HG02973 (cell line): Measurements from ENCODE around the gene DDX11.
"Not testable (repeated sequence)": the region's sequence is repeated elsewhere in the genome, so short reads cannot be mapped to it uniquely, and the experiment has no call there.

Source experiments
- ATAC-seq: cut with Tn5 transposase; IDR thresholded peaks from one replicate; pipeline ENCODE4 v1.9.1; 2021; ENCODE audit warnings: moderate library complexity; ENCODE audit not compliant: unreplicated experiment

Gene DDX11

DNA sequence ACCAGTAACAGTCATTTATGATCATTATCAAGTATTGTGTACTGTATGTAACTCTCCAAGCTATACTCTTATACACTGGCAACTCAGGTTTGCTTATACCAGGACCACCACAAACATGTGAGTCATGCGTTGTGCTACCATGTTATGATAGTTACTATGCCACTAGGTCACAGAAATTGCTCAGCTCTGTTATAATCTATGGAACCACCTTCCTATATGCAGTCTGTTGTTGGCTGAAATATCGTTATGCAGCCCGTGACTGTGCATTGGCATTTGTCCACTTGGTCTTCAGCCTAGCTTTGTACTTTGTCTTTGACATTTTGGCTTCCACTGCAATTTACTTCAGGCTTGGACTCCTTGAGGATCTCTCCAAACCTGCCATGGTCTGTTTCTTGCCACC, 7.5 kb upstream of the DDX11 start:
- ATAC-seq = not testable (repeated sequence)

DNA sequence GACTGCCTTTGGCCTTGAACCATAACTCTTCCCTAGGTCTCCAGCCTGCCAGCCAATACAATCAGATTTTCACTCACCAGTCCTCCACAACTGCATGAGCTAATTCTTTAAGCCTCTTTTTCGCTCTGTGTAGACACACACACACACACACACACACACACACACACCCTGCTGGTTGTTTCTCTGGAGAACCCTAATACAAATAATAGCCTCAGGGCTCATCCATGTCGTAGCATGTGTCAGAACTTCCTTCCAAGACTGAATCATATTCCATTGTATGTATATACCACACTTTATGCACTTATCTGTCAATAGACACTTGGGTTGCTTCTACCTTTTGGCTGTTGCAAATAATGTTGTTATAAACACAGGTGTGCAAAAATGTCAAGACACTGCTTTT, 6.0 kb upstream of the DDX11 start:
- not testable (repeated sequence) for ATAC-seq

DNA sequence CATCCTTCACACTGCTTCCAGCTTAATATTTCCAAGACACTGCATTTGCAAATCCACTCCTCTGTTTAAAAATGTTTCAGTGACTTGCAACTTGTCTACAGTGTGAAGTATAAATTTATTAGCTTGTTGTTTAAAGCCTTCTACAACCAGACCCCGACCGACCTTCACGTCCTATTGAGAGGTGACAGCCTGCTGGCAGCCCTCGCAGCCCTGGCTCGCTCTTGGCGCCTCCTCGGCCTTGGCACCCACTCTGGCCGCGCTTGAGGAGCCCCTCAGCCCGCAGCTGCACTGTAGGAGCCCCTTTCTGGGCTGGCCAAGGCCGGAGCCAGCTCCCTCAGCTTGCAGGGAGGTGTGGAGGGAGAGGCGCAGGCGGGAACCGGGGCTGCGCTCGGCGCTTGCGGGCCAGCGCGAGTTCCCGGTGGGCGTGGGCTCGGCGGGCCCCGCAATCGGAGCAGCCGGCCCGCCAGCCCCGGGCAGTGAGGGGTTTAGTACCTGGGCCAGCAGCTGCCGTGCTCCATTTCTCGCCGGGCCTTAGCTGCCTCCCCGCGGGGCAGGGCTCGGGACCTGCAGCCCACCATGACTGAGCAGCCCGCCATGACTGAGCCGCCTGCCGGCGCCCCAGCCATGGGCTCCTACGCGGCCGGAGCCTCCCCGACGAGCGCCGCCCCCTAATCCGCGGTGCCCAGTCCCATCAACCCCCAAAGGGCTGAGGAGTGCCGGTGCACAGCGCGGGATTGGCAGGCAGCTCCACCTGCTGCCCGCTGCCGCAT, 2.5 kb upstream of the DDX11 start:
- not testable (repeated sequence) for ATAC-seq

DNA sequence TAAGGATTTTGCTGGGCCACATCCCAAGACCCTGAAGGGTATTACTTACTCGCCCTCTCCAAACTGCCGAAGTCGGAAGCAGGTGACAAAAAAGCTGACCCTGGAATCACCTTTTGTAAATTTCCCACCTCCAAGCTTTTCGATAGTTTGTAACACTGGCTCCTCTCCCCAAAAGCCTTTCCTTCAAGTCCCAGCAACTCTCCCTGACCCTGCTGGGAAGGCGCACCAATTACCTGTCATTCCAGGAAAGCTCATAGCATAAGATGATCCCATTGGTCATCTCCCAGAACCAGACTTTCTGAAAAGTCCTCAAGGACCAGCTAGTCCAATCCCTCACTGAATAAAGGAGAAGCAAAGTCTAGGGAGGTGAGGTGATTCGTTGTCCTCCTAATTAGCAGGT, 698 bp upstream of the DDX11 start:
- not testable (repeated sequence) for ATAC-seq

DNA sequence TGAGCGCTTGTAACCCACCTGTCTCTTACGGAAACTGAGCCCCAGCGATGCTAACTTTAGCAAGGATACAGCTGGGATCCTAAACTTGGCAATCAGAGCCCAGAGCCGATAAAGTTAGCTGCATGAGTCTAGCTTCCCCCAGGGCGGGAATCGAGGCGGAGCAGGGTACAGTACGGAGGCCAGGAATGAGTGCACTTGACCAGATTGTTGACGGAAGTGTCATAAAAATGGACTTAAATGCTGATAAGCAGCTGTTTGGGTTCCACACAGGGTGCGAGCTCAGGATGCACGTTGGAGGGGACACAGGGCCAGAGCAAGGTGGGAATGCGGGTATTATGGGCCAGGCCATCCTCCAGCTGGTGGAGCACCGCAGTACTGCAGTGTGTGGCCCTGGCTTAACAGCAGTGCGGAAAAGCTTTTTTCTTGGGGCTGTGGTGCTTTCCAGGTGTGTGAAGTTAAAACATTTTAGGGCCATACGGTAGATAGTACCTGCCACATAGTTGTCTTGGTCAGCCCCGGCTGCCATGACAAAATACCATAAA, 744 bp downstream of the DDX11 start:
- ATAC-seq = peak; percentile 56

DNA sequence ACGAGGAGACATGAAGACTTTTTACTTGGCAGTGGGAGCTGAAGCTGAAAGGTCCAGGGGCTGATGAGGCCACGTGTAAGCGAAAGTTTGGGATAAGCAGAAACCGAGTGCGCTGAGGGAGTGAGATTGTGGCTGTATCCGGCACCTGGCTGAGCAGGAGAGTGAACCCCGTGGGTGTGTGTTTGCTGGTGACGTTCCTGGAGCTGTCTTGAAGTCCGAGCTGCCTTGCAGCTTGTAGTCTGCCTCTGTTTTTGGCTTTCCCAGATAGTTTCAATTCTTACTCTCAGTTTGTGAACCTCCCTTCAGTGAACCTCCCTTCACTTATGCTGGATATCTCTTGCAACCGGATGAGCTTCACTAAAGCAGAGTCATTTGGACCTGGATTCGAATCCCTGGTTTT, 2.5 kb downstream of the DDX11 start:
- not testable (repeated sequence) for ATAC-seq

DNA sequence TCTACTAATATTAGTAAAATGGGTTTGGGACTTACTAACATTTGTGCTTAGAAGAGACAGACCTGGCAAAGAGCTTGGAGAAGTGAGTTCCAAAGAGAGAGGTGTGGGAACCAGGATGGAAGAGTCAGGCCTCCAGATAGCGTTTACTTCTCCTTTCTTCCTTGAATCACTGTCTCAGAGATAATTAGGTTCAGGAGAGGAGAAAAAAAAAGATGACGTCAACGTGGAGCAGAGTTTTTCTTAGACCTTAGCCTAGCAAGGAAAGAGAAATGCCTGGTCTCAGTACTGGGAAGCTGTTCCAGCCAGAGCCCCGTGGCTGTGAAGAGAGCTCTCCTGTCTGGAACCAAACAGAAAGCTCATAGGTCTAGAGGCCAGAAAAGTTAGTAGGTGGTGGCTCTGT, 3.4 kb downstream of the DDX11 start:
- not testable (repeated sequence) for ATAC-seq

DNA sequence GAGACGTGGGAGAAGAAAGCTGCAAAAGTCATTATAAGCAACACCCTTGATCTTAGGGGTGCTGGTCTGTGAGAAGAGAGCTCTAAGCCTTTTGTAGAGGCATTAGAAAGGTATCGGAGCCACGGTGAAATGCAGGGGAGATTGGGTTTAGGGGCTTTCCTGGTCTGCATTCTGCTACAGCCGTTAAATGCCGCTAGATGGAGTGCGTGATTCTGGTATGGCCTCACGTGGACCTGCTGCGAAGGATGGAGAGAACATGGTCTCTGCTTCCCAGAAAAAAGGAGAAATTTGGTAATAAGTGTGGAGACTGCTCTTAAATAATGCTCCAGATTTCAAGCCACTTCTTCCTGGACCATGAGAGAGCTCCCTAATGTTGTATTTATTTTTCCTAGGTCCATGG, 4.3 kb downstream of the DDX11 start:
- ATAC-seq = not testable (repeated sequence)

DNA sequence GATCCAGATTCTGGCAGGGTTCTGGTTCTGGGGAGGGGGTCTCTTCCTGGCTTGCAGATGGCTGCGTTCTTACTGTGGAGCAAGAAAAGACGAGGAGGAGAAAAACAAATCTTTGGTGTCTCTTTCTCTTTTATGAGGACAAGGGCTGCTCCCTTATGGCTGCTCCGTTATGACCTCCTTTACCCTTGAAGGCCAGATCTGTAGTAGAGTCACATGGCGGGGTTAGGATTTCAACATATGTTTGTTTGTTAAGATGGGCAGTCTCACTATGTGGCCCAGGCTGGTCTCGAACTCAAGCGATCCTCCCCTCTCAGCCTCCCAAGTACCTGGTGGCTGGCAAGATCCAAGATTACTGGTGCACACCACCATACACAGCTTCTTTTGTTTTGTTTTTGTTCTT, 5.8 kb downstream of the DDX11 start:
- ATAC-seq = not testable (repeated sequence)

DNA sequence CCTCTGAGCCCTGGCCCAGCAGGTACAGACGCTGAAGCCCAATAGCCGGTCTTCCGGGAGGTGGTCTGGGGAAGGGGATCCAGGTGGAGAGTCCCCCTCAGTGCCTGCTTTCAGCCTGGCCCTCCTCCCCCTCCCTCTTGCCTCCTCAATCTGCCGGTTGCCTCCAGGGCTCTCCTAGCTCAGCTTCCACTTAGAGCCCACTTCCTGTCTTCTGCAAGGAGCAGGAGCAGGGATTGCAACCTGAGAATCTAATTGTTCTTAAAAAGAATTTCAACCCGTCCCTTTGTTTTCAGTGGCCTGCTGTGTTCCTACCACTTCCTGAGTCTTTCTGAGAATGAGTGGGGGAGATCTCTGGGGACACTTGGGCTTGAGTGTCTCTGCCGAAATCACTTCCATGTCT, 6.6 kb downstream of the DDX11 start:
- ATAC-seq = not testable (repeated sequence)

DNA sequence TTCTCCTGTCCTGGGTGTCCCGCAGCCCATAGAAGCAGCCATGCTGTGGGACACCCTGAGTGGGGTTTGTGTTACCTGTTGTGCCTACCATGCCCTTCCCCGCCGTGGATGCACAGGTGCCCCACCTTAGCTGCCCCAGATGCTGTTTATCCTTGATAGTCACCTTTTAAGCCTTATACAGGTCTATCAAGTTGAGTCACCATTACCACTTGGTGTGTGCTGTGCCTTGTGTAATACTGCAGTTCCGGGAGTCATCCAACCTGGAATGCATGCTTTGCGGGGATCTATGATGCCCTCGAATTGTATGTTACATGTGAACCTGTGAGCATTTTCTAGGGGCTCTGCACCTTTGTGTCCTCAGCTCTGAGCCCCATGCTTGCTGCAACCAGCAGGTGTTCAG, 7.6 kb downstream of the DDX11 start:
- not testable (repeated sequence) for ATAC-seq

DNA sequence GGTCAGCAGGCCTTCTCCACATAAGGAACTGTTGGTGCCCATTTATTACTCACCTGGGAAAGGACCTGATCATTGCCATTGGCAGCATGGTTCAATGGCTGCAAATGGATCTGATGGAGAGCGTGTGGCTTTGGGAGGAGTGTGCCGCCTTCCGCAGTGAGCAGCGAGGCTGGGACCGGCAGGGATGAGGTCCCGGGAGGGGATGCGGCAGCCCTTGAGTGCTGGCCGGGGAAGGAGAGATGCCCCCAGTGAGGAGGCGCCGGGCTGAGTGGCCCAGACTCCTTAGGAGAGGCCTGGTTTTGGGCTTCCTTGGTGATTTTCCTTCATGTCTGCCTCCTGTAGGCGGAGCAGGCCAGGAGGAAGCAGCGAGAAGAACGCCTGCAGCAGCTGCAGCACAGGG, 10.6 kb downstream of the DDX11 start:
- not testable (repeated sequence) for ATAC-seq

DNA sequence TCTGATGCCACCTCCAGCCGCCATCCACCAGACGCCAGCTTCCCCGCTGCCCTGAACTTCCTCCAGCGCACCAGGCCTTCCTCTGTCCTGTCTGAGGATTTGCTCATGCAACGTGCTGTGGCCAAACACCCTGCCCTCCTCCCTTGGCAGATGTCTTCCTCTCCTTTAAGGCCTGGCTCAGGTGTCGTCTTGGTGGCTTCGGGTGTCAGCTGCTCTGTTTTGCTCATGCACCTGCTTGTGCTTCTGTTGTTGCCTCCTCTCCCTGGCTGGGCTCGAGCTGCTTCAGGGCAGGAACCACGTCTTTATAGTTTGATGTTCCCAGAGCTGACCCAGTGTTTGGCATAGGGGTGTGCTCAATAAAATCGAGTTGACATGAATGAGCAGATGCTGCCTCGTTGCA, 12.4 kb downstream of the DDX11 start:
- ATAC-seq = not testable (repeated sequence)

DNA sequence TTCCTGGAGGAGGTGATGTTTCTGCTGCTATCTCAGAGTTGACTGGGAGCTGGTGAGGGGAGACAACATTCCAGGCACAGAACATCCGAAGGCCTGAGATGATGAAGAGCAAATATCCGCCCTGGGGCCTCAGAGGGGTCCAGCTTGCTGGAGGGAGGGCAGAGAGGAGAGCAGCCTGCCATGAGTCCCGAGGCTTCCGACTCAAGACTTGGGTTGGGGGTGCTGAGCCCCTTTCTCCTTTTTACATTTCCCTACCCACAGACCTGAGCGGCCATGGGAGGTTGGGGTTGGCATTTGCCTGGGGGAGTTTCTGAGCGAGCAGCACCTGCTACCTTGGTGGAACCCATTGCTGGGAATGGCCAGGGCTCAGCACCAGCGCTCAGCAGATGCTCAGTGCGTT, 13.8 kb downstream of the DDX11 start:
- not testable (repeated sequence) for ATAC-seq

DNA sequence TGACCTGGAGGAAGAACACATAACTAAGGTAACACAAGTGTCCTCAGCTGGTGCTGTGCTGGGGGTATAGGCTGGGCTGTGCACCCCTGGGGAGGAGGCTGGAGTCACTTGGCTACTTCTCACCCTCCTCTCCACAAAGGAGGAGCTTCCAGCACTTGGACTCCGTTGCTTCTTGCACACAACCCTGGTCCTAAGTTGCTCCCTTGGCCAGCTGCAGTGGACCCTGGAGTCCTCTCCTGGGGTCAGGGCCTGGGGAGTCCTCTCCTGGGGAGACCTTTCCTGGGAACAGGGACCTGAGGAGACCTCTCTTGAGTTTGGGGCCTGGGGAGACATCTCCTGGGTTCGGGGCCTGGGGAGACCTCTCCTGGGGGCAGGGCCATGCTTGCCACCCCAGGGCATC, 14.3 kb downstream of the DDX11 start:
- not testable (repeated sequence) for ATAC-seq

DNA sequence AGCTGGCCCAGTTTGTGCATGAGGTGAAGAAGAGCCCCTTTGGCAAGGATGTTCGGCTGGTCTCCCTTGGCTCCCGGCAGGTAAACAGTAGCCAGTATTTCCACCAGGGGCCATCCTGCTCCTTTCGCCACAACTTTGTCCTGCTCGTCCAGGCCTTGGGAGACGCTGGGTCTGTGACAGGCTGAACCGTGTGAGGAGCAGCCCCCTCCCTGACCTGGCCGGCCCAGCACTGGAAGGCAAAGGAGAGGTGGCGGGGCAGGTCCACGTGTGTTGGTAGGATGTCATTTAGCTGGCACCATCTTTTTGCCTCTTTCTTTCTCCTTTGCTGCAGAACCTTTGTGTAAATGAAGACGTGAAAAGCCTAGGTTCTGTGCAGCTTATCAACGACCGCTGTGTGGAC, 15.4 kb downstream of the DDX11 start:
- ATAC-seq = no peak

DNA sequence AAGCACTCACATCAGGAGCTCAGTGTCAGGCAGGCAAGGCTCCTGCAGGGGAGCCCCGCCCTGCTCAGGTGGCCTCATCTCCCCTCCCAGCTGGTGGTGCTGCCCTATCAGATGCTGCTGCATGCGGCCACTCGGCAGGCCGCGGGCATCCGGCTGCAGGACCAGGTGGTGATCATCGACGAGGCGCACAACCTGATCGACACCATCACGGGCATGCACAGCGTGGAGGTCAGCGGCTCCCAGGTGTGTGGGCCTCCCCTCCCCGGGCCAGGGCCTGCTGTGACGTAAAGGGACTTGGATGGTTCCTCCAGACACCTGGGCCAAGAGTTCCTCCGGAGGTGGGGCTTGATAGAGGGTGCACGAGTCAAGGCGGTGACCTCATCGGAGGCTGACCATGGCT, 18.0 kb downstream of the DDX11 start:
- ATAC-seq = not testable (repeated sequence)

DNA sequence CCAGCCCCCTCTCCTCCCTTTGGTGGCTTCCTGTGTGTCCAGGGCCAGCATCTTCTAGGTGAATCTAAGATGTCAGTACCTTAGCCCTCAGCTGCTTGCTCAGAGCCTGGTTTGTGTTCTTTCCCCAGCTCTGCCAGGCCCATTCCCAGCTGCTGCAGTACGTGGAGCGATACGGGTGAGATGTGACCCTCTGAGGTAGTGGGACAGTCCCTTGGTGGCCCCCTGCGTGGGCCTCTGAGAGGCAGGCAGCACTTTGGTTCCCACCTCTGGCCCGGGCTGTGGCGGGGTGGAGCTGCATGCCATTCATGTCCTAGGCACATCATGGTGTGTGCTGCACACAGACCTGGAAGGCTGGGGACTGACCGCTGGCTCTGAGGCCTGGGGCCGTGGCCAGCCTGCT, 19.1 kb downstream of the DDX11 start:
- not testable (repeated sequence) for ATAC-seq

DNA sequence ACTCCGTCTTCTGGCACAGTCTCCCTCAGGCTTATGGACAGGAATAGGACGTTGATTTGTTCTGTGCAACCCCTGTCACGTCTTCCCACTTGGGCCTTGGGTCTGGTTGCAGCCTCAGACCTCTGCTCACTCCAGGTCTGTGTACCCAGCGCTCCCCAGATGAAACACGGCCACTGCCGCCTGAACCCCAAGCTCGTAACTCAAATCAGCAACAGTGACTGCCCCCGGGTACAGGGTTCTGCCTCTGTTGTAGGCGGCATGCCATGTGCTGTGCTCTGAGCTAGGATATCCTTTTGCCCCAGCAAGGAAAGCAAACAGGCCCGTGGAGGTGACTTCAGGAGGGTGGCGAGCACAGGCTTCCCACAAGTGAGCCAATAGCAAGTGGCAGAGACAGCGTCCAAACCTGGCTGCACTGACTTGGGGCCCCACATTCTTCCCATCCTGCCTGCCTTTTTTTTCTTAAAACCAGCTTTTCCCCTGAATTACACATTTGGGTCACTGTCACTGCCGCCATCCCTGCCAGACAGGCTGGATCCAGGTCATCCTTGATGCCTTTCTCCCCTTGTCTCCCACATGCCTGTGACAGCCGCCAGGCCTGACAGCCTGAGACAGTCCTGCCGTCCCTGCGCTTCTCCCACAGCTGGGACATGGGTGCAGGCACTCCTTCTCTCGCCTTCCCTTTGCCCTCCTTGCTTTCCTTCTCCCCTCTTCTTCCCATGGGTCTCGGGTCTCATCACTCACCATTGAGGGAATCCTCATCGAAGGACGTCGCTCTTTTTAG, 21.6 kb downstream of the DDX11 start:
- not testable (repeated sequence) for ATAC-seq

DNA sequence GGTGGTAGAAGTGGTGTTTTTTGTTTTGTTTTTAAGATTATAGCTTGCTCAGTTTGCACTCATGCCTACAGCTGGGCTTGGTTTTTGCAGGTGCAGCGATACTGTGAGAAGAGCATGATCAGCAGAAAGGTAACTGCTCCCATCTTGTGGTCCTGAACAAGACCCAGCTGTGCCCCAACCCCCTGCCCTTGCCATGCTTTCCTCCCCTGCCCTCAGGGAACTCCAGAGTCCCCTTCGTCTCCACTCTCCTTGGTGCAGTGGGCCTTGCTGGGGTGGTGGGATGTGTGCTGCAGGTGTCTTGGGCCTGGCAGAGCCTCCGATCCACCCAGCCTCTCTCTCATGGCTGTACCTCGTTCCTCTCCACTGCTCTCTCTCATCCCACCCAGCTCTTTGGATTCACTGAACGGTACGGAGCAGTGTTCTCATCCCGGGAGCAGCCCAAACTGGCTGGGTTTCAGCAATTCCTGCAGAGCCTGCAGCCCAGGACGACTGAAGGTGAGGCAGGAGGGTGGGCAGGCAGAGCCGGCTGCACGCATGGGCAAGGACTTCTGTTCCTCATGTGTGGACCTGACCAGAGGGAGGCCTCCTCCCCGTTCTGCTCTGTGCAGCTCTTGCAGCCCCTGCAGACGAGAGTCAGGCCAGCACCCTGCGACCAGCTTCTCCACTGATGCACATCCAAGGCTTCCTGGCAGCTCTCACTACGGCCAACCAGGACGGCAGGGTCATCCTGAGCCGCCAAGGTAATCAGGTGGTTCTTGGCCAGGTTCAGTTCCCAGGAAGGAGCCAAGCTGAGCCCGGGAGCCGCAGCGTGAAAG, 22.8 kb downstream of the DDX11 start:
- ATAC-seq = not testable (repeated sequence)

DNA sequence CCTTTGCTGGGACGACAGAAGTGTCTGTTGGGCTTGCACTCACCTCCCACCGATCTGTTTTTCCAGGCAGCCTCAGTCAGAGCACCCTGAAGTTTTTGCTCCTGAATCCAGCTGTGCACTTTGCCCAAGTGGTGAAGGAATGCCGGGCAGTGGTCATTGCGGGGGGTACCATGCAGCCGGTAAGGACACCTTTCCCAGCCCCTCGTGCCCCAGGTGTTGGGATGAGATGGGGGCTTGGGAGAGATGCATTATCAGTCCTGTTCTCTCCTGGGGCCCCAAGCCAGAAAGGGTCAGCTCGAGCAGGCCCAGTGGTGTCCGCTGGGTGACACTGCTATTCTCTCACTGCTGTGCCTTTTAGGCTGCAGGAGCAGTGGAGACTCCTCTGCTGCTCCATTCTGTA, 24.2 kb downstream of the DDX11 start:
- not testable (repeated sequence) for ATAC-seq
